ENCODE results near the gene PTBP2.
"Not testable (repeated sequence)": the region's sequence is repeated elsewhere in the genome, so short reads cannot be mapped to it uniquely, and the experiment has no call there.

Gene PTBP2

GRCh38 chr1:96730574-96731298 is 9.2 kb downstream of the PTBP2 start:
- DNase-seq (ENCODE audit: low read depth) = no peak

DNA sequence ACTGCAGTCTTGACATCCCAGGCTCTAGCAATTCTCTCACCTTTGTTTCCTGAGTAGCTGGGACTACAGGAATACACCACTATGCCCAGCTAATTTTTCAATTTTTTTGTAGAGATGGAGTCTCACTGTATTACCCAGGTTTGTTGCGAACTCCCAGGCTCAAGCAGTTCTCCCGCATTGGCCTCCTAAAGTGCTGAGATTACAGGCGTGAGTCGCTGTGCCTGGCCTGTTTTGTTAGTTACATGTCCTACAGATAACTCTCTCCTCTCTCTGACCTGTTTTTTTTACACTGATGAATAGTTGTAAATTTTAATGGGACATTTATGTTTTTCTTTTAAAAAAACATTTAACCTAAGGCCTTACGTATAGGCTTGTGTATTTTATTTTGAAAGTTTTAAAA is 19.8 kb downstream of the PTBP2 start:
- no peak for DNase-seq (ENCODE audit: low read depth)

DNA sequence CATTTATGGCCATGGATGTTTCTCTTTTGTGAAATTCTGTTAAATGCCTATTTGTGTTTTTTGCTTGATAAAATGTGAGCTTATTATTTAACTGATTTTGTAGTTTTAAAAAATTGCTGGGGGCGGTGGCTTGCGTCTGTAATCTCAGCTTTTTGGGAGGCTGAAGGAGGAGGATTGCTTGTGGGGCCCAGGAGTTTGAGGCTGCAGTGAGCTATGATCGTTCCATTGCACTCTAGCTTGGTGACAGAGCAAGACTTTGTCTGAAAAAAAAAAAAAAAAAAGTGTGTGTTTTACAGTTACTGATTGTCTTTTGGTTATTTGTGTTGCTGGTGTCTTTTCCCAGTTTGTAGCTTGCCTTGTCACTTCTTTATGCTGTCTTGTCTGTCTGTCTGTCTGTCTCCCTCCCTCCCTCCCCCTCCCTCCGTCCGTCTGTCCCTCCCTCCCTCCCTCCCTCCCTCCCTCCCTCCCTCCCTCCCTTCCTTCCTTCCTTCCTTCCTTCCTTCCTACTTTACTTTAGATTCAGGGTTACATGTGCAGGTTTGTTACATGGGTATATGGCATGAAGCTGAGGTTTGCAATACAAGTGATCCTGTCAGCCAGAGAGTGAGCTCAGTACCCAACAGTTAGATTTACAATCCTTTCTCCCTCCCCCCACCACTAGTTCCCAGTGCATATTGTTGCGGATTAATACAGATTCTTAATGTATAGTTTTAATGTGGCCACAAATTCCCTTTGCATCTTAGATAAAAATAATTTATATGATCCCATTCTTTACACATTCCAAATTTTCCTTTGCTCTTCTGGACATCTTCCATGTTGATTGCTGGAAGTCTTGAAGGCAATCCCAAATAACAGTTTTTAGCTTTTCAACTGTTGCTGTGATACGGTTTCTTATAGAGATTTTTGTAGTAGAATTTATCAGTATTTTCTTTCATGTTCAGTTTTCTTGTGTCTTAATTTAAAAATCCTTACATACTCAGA is 25.1 kb downstream of the PTBP2 start:
- DNase-seq (ENCODE audit: low read depth) = no peak

DNA sequence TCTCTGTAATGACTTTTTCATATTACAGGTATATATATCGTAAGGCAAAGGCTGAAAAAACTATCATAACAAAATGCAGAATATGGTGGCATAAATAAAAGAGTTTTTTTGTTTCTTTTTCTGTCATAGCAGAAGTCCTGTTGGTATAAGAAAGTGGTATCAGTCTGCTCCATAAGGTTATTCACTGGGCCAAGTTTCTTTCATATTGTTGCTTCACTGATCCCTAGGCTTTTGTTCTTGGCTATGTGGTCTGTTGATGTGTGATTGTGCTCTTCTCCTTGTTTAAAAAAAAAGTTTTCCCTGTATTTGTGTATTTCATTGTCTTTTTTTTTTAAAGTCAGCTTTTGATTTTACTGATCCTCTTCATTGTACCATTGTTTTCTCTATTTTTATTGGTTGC is 26.0 kb downstream of the PTBP2 start:
- no peak for DNase-seq (ENCODE audit: low read depth)

DNA sequence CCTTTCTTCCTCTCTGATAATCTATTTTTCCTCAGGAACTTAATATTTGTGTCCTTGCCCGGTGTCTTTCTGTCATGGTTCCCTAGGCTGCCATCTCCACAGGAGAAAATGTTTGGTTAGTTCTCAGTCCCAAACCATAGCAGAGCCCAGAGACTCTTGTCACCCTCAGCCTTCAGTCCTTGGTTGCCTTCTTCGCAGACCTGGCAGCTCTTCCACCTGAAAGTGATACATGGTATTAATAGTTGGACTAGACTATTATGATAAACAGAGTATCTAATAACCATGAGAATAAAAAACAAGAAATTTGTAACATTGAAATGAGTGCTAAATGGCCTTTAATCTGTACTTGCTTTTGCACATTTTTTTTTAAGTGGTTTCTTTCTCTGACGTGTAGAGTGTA is 26.5 kb downstream of the PTBP2 start:
- no peak for DNase-seq (ENCODE audit: low read depth)

DNA sequence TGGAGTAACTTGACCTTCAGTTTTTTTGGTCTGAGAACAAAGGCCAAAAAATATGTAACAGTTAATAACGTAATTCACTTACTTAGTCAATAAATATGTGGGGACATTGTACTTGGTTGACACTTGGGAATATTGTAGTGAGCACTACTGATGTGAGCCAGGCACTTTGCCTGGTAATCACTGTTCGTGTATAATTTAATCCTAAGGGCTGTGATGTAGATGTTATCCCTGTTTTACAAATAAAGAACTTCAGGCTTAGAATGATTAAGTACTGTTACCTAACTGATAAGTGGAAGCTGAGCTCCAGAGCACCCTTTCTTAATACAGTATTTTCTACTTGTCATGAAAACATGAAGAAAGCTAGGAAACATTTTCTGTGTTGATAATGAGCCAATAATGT is 28.0 kb downstream of the PTBP2 start:
- DNase-seq (ENCODE audit: low read depth) = no peak

- no peak for DNase-seq (ENCODE audit: low read depth)
These were observed 30.8 kb downstream of the PTBP2 start for GRCh38 chr1:96752394-96752793.

DNA sequence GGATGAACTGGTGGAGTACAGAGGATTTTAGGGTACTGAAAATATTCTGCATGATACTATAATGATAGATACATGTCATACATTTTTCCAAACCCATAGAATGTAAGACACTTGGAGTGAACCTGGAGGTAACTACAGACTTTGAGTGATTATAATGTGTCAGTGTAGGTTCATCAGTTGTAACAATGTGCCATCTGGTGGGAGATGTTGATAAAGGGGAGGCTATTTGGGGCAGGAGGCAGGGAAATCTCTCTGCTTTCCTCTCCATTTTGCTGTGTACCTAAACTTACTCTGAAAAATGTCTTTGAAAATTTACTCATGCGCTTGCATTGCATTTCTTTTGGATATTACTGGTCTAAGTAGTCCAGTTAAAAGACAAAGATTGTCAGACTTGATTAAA is 35.2 kb downstream of the PTBP2 start:
- DNase-seq (ENCODE audit: low read depth) = no peak

DNA sequence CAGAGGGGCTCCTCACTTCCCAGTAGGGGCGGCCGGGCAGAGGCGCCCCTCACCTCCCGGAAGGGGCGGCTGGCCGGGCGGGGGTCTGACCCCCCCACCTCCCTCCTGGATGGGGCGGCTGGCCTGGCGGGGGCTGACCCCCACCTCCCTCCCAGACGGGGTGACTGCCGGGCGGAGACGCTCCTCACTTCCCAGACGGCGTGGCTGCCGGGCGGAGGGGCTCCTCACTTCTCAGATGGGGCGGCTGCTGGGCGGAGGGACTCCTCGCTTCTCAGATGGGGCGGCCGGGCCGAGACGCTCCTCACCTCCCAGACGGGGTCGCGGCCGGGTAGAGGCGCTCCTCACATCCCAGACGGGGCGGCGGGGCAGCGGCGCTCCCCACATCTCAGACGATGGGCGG is 41.0 kb downstream of the PTBP2 start:
- not testable (repeated sequence) for DNase-seq (ENCODE audit: low read depth)

GRCh38 chr1:96763514-96763913 is 41.9 kb downstream of the PTBP2 start:
- DNase-seq (ENCODE audit: low read depth) = no peak

GRCh38 chr1:96764469-96764868 is 42.9 kb downstream of the PTBP2 start:
- DNase-seq (ENCODE audit: low read depth) = no peak

- no peak for DNase-seq (ENCODE audit: low read depth)
These were observed 50.3 kb downstream of the PTBP2 start for GRCh38 chr1:96771847-96772246.

DNA sequence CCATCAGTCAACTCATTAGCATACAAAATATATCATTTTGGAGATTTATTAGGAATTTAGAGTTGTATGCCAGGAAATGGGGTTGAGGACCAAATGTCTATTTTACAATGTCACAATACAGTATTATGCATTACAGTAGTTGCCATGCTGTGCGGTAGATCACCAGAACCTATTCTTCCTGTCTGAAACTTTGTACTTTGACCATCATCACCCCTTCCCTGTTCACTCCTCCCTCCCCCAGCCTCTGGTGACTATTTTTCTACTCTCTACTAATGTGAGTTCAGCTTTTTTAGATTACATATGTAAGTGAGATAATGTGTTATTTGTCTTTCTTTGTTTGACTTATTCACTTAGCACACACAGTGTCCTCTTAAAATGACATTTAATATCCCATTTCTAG is 50.8 kb downstream of the PTBP2 start:
- no peak for DNase-seq (ENCODE audit: low read depth)

GRCh38 chr1:96772972-96773371 is 51.4 kb downstream of the PTBP2 start:
- no peak for DNase-seq (ENCODE audit: low read depth)

GRCh38 chr1:96782206-96782605 is 60.6 kb downstream of the PTBP2 start:
- DNase-seq (ENCODE audit: low read depth) = no peak

GRCh38 chr1:96782856-96783255 is 61.3 kb downstream of the PTBP2 start:
- peak; percentile 18 for DNase-seq (ENCODE audit: low read depth)

DNA sequence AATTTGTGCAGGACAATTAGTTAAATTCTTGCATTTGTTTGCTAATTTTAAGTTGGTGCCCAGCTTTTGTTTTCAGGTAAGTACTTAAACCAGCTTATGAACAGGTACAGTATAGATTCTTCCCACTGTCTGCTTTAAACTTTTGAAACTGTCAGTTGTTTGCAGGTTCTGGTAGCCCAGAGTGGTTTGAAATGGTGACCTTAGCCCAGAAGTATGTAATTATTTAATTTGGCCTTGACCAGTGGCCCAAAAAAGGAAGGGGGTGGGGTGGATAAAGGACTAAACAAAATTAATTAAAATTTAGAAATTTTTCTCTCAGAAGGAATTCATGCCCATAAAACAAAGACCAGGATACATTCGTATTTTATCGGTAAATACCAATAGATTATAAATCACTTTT is 69.0 kb downstream of the PTBP2 start:
- DNase-seq (ENCODE audit: low read depth) = no peak

- DNase-seq (ENCODE audit: low read depth) = no peak
These were observed 70.6 kb downstream of the PTBP2 start for GRCh38 chr1:96792220-96792619.

- not testable (repeated sequence) for DNase-seq (ENCODE audit: low read depth)
These were observed 80.1 kb downstream of the PTBP2 start for GRCh38 chr1:96801696-96802095.

DNA sequence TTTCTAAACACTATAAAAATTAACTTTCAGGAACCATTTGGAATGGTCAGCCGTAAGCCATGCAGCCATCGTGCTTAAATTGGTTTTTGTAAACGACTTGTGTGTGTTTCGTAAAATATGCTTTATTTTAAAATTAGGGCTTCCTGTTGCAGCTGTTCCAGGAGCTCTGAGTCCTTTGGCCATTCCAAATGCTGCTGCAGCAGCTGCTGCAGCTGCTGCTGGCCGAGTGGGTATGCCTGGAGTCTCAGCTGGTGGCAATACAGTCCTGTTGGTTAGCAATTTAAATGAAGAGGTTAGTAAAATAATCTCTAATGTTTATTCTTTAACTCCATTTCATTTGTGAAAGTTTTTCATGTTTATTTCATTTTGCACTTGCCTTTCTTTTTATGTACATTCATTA is 83.1 kb downstream of the PTBP2 start:
- no peak for DNase-seq (ENCODE audit: low read depth)

- DNase-seq (ENCODE audit: low read depth) = no peak
These were observed 86.6 kb downstream of the PTBP2 start for GRCh38 chr1:96808191-96808590.

DNA sequence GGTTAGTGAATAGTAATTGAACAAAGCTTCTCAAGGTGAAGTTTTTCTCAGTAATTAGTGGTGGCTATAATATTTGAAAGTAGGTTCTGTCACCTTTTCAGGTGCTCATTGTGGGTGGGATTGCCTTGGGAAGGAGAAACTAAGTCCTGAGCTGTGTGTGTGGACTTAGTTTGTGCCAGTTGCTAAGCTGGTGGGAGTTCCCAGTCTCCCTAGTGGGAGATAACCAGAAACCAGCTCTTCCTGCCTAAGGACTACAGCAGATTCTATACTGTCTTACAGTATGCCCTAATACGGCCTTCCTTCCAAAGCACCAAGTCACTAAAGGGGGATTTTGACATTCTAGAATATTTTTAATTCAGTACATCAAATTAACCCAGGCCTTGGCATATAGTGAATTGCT is 94.3 kb downstream of the PTBP2 start:
- DNase-seq (ENCODE audit: low read depth) = no peak

DNA sequence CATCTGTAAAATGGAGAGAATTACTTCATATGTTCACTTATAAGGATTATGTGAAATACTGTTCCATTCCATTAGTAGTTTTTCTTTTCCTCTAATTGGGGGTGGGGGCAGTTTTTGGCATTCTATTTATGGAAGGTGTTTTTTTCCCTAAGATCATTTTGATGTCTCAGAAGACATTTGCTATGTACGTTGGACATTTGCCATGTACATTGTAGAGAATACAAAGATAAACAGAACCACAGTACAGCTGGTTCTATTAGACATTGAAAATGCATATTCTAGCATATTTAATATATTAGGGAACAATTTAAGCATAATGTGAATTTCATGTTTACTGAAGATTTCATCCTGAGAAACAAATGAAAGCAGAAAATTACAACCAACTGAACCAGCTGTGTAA is 98.5 kb downstream of the PTBP2 start:
- no peak for DNase-seq (ENCODE audit: low read depth)

Data from GM04503 (cell line).